Measurements from ENCODE around the gene TCEAL1.

TCEAL1 gene

DNA sequence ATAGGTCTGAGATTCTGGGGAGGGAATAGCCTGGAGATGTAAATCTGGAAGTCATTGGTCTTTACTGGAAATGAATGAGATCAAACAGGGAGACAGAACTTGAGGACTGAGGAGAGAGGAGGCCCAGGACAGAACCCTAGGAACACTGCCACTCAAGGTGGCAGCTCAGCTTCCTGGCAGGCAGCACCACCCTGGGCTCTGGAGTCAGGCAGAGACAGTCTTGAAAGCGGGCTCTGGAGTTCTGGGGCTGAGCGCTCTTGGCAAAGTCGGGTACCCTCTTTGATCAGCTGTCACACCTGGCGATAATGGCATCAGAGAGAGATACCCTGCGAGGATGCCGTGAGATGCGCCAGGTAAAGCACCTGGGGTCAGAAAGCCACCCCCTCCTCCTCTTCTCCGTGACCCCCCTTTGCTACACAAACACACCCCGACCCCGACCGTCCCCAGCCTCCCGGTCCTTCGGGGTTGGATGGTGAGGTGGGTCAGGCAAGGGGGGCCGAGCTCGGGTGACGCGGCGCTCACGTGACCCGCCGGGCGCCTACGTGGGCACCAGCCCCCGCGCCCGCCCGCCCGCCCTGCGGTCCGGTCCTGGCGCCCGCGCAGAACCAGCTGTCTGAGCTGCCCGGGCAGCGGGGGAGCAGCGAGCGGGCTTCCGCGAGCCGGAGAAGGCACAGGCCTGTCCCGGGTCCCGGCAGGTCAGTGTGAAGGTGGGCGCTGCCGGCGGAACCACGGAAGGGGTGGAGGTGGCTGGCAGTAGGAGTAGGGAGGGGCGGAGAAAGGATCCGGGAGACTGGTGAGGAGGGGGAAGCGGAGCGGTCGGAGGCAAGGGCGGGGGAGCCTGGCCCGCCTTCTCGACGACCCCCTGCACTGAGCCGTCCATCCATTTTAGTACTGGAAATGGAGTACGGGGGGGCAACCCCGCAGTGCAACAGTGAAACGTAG lies 21.1 kb upstream of the TCEAL1 start, which contains the start of gene TCEAL3:
Gene TCEAL3 (plus strand): TSS at position 600 of the 942 bp plus-strand sequence. CDS start 1,102 bp downstream, outside the sequence.
- peak within 1 kb of the TSS; percentile 60 for H3K4me3 ChIP-seq (ENCODE audit: low read depth, low read length)
- TF ChIP-seq, protein P1, sequence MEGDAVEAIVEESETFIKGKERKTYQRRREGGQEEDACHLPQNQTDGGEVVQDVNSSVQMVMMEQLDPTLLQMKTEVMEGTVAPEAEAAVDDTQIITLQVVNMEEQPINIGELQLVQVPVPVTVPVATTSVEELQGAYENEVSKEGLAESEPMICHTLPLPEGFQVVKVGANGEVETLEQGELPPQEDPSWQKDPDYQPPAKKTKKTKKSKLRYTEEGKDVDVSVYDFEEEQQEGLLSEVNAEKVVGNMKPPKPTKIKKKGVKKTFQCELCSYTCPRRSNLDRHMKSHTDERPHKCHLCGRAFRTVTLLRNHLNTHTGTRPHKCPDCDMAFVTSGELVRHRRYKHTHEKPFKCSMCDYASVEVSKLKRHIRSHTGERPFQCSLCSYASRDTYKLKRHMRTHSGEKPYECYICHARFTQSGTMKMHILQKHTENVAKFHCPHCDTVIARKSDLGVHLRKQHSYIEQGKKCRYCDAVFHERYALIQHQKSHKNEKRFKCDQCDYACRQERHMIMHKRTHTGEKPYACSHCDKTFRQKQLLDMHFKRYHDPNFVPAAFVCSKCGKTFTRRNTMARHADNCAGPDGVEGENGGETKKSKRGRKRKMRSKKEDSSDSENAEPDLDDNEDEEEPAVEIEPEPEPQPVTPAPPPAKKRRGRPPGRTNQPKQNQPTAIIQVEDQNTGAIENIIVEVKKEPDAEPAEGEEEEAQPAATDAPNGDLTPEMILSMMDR (IDR thresholded peaks at IDR 0.05; ENCODE audit: low read depth, low read length, missing control alignments): no peak
- no peak for DNase-seq (ENCODE audit: low read depth)
- in situ Hi-C loops (cut with HindIII; ENCODE audit: low sequenced_read_pairs): no loop called here

DNA sequence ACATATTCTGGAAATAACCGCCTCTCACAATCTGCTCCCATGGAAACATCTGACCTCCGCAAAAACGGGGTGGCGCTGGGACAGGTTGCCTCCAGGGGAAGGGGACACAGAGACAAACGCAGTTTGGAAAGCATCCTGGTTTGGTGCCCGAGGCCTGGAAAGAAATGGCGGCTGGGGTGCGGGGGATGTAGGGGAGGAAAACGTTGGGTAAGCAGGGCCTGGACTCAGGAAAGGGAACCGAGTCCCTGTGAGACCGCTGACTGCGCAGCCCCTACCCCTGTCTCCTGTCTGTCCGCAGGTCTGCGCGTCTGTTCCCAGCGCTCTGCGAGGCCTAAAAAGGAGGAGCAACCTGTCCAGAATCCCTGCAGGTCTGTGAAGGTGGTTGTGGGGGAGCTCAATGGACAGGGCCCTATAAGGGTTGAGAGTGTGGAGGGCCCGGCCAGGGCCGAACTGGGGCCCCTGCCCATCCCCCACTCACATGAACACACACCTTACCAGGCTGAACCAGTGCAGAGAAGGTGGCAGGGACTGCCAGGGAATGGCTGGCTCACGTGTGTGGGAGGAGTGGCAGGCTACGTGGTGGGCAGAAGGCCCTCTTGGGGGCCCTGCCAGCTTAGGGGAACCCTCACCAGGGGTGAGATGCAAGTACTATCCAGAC lies 20.3 kb upstream of the TCEAL1 start:
- no peak for DNase-seq (ENCODE audit: low read depth)
- peak overlapping the region; percentile 60 for H3K4me3 ChIP-seq (ENCODE audit: low read depth, low read length)
- TF ChIP-seq, protein P1 (IDR thresholded peaks at IDR 0.05; ENCODE audit: low read depth, low read length, missing control alignments): no peak
- in situ Hi-C loops (cut with HindIII; ENCODE audit: low sequenced_read_pairs): no loop called here

DNA sequence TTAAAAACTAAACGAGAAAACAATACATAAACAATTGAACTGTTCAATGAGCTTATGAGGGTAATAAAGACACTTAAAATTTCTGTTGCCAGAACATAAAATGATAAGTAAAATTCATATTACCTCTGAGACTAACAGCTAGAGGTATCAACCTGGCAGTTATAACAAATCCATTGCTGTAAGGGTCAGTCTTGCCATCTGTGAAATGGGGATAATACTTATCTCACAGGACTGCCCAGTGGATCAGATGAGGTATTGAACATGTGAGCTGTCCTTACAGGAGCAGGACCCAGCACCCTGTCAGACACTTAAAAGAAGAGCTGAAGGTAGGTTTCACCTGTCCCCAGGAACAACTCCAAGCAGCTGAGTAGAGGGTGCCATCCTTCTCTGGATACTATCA lies 18.5 kb upstream of the TCEAL1 start:
- DNase-seq (ENCODE audit: low read depth): no peak
- H3K4me3 ChIP-seq (ENCODE audit: low read depth, low read length): no peak overlapping the region
- TF ChIP-seq, protein P1 (IDR thresholded peaks at IDR 0.05; ENCODE audit: low read depth, low read length, missing control alignments): no peak
- in situ Hi-C loops (cut with HindIII; ENCODE audit: low sequenced_read_pairs): no loop called here

DNA sequence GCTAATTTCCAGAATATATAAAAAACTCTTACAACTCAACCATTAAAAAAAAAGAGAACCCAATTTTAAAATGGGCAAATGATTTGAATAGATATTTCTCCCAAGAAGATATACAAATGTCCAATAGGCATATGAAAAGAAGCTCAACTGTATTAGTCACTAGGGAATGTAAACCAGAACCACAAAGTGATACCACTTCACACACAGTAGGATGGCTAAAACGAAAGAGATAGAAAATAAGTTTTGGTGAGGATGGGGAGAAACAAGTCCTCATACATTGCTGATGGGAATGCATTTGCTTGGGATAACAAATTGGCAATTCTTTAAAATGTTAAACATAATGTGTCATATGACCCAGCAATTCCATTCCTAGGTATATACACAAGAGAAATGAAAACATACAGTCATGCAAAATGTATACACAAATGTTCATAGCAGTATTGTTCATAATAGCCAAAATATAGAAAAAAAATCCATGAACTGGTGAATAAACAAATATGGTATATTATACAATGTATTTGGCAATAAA lies 15.3 kb upstream of the TCEAL1 start:
- H3K4me3 ChIP-seq (ENCODE audit: low read depth, low read length): no peak overlapping the region
- in situ Hi-C loops (cut with HindIII; ENCODE audit: low sequenced_read_pairs): no loop called here
- no peak for DNase-seq (ENCODE audit: low read depth)
- TF ChIP-seq, protein P1 (IDR thresholded peaks at IDR 0.05; ENCODE audit: low read depth, low read length, missing control alignments): no peak

DNA sequence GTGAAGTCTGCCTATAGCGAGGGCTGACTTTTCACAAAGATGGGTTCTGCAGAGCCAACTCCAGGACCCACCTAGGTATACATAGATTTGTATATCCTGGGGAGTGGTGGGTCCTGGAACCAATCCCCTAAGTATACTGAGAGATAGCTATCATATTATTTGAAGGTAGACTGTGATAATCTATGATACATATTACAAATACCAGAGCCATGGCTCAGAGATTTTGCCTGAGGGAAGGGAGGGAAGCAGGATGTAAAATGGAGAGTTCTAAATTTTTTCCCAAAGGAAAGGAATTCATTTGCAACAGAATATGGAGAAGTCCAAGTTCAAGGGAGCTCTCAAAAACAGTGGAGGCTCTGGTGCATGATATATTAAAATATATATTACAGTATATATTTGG lies 13.8 kb upstream of the TCEAL1 start:
- no peak overlapping the region for H3K4me3 ChIP-seq (ENCODE audit: low read depth, low read length)
- TF ChIP-seq, protein P1 (IDR thresholded peaks at IDR 0.05; ENCODE audit: low read depth, low read length, missing control alignments): no peak
- no peak for DNase-seq (ENCODE audit: low read depth)
- in situ Hi-C loops (cut with HindIII; ENCODE audit: low sequenced_read_pairs): no loop called here

DNA sequence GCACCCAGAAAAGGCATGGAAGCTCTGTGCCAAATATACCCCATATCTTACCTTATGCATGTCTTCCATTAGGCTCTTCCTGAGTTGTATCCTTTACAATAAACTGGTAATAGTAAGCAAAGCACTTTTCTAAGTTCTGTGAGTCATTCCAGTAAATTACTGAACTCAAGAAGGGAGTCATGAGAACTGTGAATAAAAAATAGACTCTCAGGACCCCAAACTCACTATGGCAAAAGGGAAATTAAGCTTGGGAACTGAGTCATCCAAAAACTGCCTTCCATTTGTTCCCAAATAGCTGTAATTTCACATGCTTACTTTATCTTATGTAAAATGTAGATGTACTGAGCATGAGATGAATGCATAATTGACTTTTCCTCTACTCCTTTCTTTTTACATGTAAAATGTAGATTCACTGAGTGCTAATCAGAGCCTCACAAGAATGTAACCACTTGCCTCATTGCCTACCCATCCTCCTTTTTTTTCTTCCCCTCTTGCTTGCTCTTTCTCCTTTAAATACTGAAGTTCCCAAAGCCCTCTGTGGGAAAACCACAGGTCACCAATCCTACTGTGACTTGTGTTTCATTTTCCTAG lies 12.9 kb upstream of the TCEAL1 start:
- DNase-seq (ENCODE audit: low read depth): no peak
- TF ChIP-seq, protein P1 (IDR thresholded peaks at IDR 0.05; ENCODE audit: low read depth, low read length, missing control alignments): no peak
- in situ Hi-C loops (cut with HindIII; ENCODE audit: low sequenced_read_pairs): no loop called here
- H3K4me3 ChIP-seq (ENCODE audit: low read depth, low read length): no peak overlapping the region

All from astrocyte of the cerebellum (primary cell).